Endothelial cell of umbilical vein (primary cell): Measurements from ENCODE around the gene ZSCAN1. TPM values are rescaled to one million over a fixed set of nuclear protein-coding genes. Genes with fewer than 3 reads are reported as not detected.

Experiments
- BruUV-seq: library from RNA; stranded (reverse); fragments of 400-500 nt; replicated peaks from 2 replicates; lab custom pipeline; 2021; lab: Mats Ljungman, UMichigan
- CTCF ChIA-PET: fragments of 300-600, 350-600 bp; sonication (Branson Sonifier 250); formaldehyde crosslinking; loops from one replicate; lab custom pipeline; 2021; ENCODE audit warnings: antibody characterized with exemption, inconsistent platforms; lab: Charles Lee
- POLR2A ChIA-PET: fragments of 300-600, 350-600 bp; sonication (Branson Sonifier 250); formaldehyde crosslinking; loops from one replicate; lab custom pipeline; 2021; ENCODE audit warnings: antibody characterized with exemption, inconsistent platforms; lab: Charles Lee
- DNase-seq: peaks from one replicate; pipeline ENCODE4 v3.0.0-alpha.2; 2011; ENCODE audit warnings: low read depth, low spot score
- FAIRE-seq: peaks from 2 replicates; lab custom pipeline; 2011; peaks lifted over from hg19 to GRCh38; lab: Jason Lieb, UNC
- H2AFZ ChIP-seq: 2 replicates; pipeline ENCODE4 v1.6.0; 2012; ENCODE audit warnings: low read depth, low read length, control low read depth, inconsistent platforms
- H3K27ac ChIP-seq: 2 replicates; pipeline ENCODE4 v1.5.1; 2011; ENCODE audit warnings: low read depth, mild to moderate bottlenecking, control low read depth, low read length, moderate library complexity; ENCODE audit not compliant: insufficient read depth
- H3K27me3 ChIP-seq, 2 experiments: 2 replicates each; pipeline versions ENCODE4 v1.6.0 to v1.6.1; 2011; ENCODE audit warnings: low read length in 2 of 2, mixed read lengths in 1 of 2; ENCODE audit not compliant: control insufficient read depth in 2 of 2, insufficient read depth in 2 of 2
- H3K36me3 ChIP-seq, 2 experiments: 2 replicates in 1 of 2; 3 replicates in 1 of 2; pipeline ENCODE4 v1.5.1; 2011; ENCODE audit warnings: low read length in 2 of 2, mild to moderate bottlenecking in 1 of 2, moderate library complexity in 1 of 2; ENCODE audit not compliant: control insufficient read depth in 2 of 2, insufficient read depth in 2 of 2; ENCODE audit errors: extremely low read depth in 1 of 2
- H3K4me1 ChIP-seq: 3 replicates; pipeline ENCODE4 v1.5.1; 2011; ENCODE audit warnings: mild to moderate bottlenecking, low read length; ENCODE audit not compliant: control insufficient read depth, insufficient read depth; ENCODE audit errors: extremely low read depth
- H3K4me2 ChIP-seq: 2 replicates; pipeline ENCODE4 v1.6.1; 2011; ENCODE audit warnings: low read length, control low read depth, mixed read lengths; ENCODE audit not compliant: insufficient read depth
- H3K4me3 ChIP-seq, 3 experiments: fragments of 200-600 bp in 1 of 3; sonication (generic), shearing (Covaris generic) in 1 of 3; replicated peaks in 1 of 3; 2 replicates each; pipeline ENCODE4 v1.5.1; 2011 to 2016; ENCODE audit warnings: control low read depth in 3 of 3, low read length in 3 of 3, mild to moderate bottlenecking in 2 of 3, inconsistent platforms in 1 of 3, low read depth in 1 of 3, moderate library complexity in 1 of 3; ENCODE audit not compliant: insufficient read depth in 1 of 3
- H3K79me2 ChIP-seq: 2 replicates; pipeline ENCODE4 v1.6.0; 2012; ENCODE audit warnings: low read length, inconsistent platforms; ENCODE audit not compliant: control insufficient read depth, insufficient read depth
- H3K9ac ChIP-seq: replicated peaks from 2 replicates; pipeline ENCODE3; 2011; ENCODE audit warnings: low read length, control low read depth; ENCODE audit not compliant: insufficient read depth; ENCODE audit errors: extremely low read depth
- H3K9me1 ChIP-seq: replicated peaks from 3 replicates; pipeline ENCODE4 v1.6.0; 2011; ENCODE audit warnings: mild to moderate bottlenecking, low read length; ENCODE audit not compliant: control insufficient read depth, insufficient read depth; ENCODE audit errors: extremely low read depth
- H3K9me3 ChIP-seq: replicated peaks from 2 replicates; pipeline ENCODE4 v1.5.1; 2012; ENCODE audit warnings: low read length, inconsistent platforms; ENCODE audit not compliant: control insufficient read depth, insufficient read depth
- H4K20me1 ChIP-seq: replicated peaks from 2 replicates; pipeline ENCODE3; 2011; ENCODE audit warnings: mild to moderate bottlenecking, low read length; ENCODE audit not compliant: control insufficient read depth, insufficient read depth; ENCODE audit errors: extremely low read depth
- CTCF ChIP-seq, 2 donors: IDR thresholded peaks; 1 replicate in 1 of 2; 2 replicates in 1 of 2; pipeline ENCODE4 v1.5.1; 2011; ENCODE audit warnings: low read length in 2 of 2, mild to moderate bottlenecking in 2 of 2, moderate library complexity in 2 of 2, control low read depth in 1 of 2, inconsistent platforms in 1 of 2, low read depth in 1 of 2; ENCODE audit not compliant: insufficient read depth in 1 of 2; ENCODE audit errors: extremely low read depth in 1 of 2
- EZH2 ChIP-seq: IDR thresholded peaks from 2 replicates; pipeline ENCODE4 v1.6.1; 2012; ENCODE audit warnings: borderline replicate concordance, low read depth, mild to moderate bottlenecking, moderate library complexity, low read length, inconsistent platforms; ENCODE audit not compliant: severe bottlenecking
- FOS ChIP-seq: IDR thresholded peaks from 2 replicates; pipeline ENCODE4 v1.6.1; 2011; ENCODE audit warnings: mild to moderate bottlenecking, low read length, moderate library complexity, borderline replicate concordance; ENCODE audit not compliant: insufficient read depth
- GATA2 ChIP-seq: IDR thresholded peaks from 2 replicates; pipeline ENCODE4 v1.7.0; 2011; ENCODE audit warnings: low read depth, mild to moderate bottlenecking, moderate library complexity, mixed read lengths, low read length; ENCODE audit not compliant: insufficient read length, insufficient read depth
- JUN ChIP-seq: IDR thresholded peaks from 2 replicates; pipeline ENCODE4 v1.6.1; 2011; ENCODE audit warnings: borderline replicate concordance, low read depth; ENCODE audit not compliant: insufficient read length, insufficient read depth
- MAX ChIP-seq: IDR thresholded peaks from 2 replicates; pipeline ENCODE4 v1.6.1; 2011; ENCODE audit not compliant: insufficient read depth, insufficient read length
- MYC ChIP-seq: IDR thresholded peaks from one replicate; pipeline ENCODE4 v1.6.1; 2011; ENCODE audit warnings: mild to moderate bottlenecking, low read depth, low read length
- POLR2A ChIP-seq: IDR thresholded peaks from 2 replicates; pipeline ENCODE4 v1.6.1; 2012; ENCODE audit warnings: low read depth, mild to moderate bottlenecking, control low read depth, low read length
- POLR2AphosphoS5 ChIP-seq: IDR thresholded peaks from 2 replicates; pipeline ENCODE4 v1.6.1; 2012; ENCODE audit warnings: low read depth, mild to moderate bottlenecking, control low read depth, low read length, moderate library complexity; ENCODE audit not compliant: insufficient read depth
- dilution Hi-C: fragments of 300-500 bp; cut with MboI; formaldehyde crosslinking; loops from one replicate; pipeline ENCODE4 v1.15.0; 2019; ENCODE audit warnings: low sequenced_read_pairs; ENCODE audit not compliant: extremely low pct_ligation_motif_present
- intact Hi-C: fragments of 100-400 bp; cut with micrococcal nuclease; formaldehyde crosslinking; loops from one replicate; pipeline ENCODE4 v1.10.0; 2022
- polyA plus RNA-seq, 4 experiments: library from polyadenylated mRNA; depleted of rRNA in 3 of 4; stranded (reverse) in 3 of 4; unstranded in 1 of 4; fragments of >200 nt; gene quantifications; 2 replicates each; pipeline versions ENCODE4 v1.2.1 to v1.2.3, GENCODE V29; 2011 to 2012; ENCODE audit warnings: missing spikeins in 1 of 4
- total RNA-seq: library from RNA; stranded (reverse); gene quantifications from 2 replicates; pipeline ENCODE4 v1.2.3, GENCODE V29; 2021

Gene ZSCAN1
- total and polyA plus RNA-seq, 2 donors (not counting 3 experiments of a cell fraction or from before 2014, with no cell fraction given) = 0.10 TPM; not detected in 1

GRCh38 chr19:58091251-58091995 lies 57.6 kb downstream of the ZSCAN1 start:
- no peaks in the 10 kb centered on the region for H4K20me1 ChIP-seq
- H3K9ac ChIP-seq = no peak overlapping the region
- no peaks in the 10 kb centered on the region for H3K36me3 ChIP-seq
- no peak for DNase-seq
- BruUV-seq = no TSS peak
- H3K27ac ChIP-seq = no peak overlapping the region
- TF ChIP-seq FOS (no peak), MYC (no peak), POLR2AphosphoS5 (no peak), POLR2A (no peak)
- dilution Hi-C loops (no loop called here), intact Hi-C loops (loop anchor here (10.0 kb wide), 1 partner anchor 63 kb away; the partner anchor contains the start of gene ZNF329)
- H3K9me3 ChIP-seq = peaks cover 3% of the 10 kb centered on the region
- no peak overlapping the region for H2AFZ ChIP-seq
- no peaks in the 10 kb centered on the region for H3K4me1 ChIP-seq
- no peak for FAIRE-seq
- H3K9me1 ChIP-seq = no peaks in the 10 kb centered on the region
- no peaks in the 10 kb centered on the region for H3K27me3 ChIP-seq
- H3K4me2 ChIP-seq = no peak overlapping the region
- POLR2A ChIA-PET = no interaction called here
- no peaks in the 10 kb centered on the region for H3K79me2 ChIP-seq
- H3K4me3 ChIP-seq = no peak overlapping the region
- CTCF ChIA-PET = no interaction called here

GRCh38 chr19:58093071-58093470 lies 59.2 kb downstream of the ZSCAN1 start:
- Histone ChIP-seq H3K9ac (no peak overlapping the region), H4K20me1 (no peaks in the 10 kb centered on the region), H3K27ac (no peak overlapping the region), H3K4me1 (no peaks in the 10 kb centered on the region), H3K9me3 (peaks cover 3% of the 10 kb centered on the region), H3K4me3 (no peak overlapping the region), H3K9me1 (no peaks in the 10 kb centered on the region), H3K4me2 (no peak overlapping the region), H2AFZ (no peak overlapping the region), H3K27me3 (no peaks in the 10 kb centered on the region), H3K79me2 (no peaks in the 10 kb centered on the region), H3K36me3 (no peaks in the 10 kb centered on the region)
- CTCF ChIA-PET = no interaction called here
- intact Hi-C loops = loop anchor here (10.0 kb wide), 1 partner anchor 62 kb away; the partner anchor contains the start of gene ZNF329
- no TSS peak for BruUV-seq
- dilution Hi-C loops = no loop called here
- POLR2A ChIA-PET = no interaction called here
- no peak for TF ChIP-seq POLR2AphosphoS5
- TF ChIP-seq MAX = no peak
- TF ChIP-seq FOS = no peak
- TF ChIP-seq GATA2 = no peak
- TF ChIP-seq EZH2 = no peak
- no peak for TF ChIP-seq POLR2A
- TF ChIP-seq MYC = no peak
- no peak for TF ChIP-seq CTCF (IDR thresholded peaks at IDR 0.05; ENCODE audit: extremely low read depth in 1 of 2, insufficient read depth in 1 of 2, low read depth in 1 of 2, low read length in 2 of 2)
- no peak for TF ChIP-seq JUN
- DNase-seq = no peak
- FAIRE-seq = no peak
